ENCODE data around the gene ARHGEF3. TPM values are rescaled to one million over a fixed set of nuclear protein-coding genes. Genes with fewer than 3 reads are reported as not detected.

ARHGEF3 gene
- total and polyA plus RNA-seq, 4 donors: 18.6 to 25.9 (median 24.1) TPM

DNA sequence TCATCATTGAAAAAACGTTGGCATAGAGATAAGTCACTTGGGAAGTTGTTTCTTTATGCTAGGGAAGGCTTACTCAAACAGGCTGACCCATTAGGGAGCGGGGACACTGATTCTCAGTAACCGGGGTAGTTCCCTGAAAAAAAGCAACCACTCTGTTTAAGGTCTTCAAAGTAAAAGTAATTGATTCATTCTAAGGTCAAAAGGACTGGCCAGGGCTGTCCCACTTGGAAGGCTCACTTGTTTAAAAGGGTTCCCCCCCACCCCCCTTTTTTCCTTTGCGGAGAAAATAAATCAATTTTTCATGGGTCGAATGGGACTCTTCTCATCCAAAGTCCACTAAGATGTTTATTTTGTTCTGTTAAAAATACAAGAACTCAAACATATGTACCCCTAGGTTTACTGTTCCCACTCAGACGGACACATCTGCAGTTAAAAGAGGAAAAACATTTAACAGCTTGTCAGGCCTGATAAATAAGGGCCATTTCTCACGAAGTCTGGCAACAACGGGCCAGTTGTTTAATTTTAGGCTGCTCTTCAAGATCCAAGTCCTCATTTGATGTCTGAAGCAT lies 53.0 kb downstream of the ARHGEF3 start:
- H3K9me3 ChIP-seq (ENCODE audit: control insufficient read depth, insufficient read depth, low read length): no peaks in the 10 kb centered on the region
- 6% methylated on average over 2 of the region's 8 CpGs for WGBS (ENCODE audit: insufficient coverage)
- H3K36me3 ChIP-seq (ENCODE audit: control insufficient read depth, insufficient read depth, low read length): peaks cover 3% of the 10 kb centered on the region
- no peaks in the 10 kb centered on the region for H3K27me3 ChIP-seq (ENCODE audit: control insufficient read depth, insufficient read depth, low read length)
- no peak overlapping the region for H3K4me3 ChIP-seq (ENCODE audit: low read depth, low read length)
- H3K27ac ChIP-seq (ENCODE audit: low read depth, low read length): no peak overlapping the region
- peak in 2 of 6 donors; percentile 38 to 69 for DNase-seq (ENCODE audit: low read depth in 4 of 6, low spot score in 6 of 6)
- peaks cover 12% of the 10 kb centered on the region for H3K4me1 ChIP-seq (ENCODE audit: control insufficient read depth, insufficient read depth, low read length)

DNA sequence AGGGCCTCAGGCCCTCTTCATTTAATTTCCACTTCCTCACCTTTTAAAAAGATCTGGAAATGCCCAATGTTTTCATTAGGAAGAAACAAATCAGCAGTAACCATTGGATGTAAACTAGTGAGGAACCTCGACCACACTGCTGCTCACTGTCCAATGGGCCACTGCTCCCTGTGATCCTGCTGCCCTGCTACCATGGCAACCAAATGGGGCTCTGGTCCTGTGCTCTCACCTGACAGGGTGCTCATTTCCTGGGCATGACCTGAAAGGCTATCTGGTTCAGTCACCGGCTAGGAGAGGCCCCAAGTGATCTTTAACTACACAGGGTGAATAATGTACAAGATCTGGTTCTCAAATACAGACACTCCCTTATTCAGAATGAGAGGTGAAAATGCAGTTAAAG lies 54.6 kb downstream of the ARHGEF3 start:
- no peak overlapping the region for H3K27ac ChIP-seq (ENCODE audit: low read depth, low read length)
- peaks cover 16% of the 10 kb centered on the region for H3K4me1 ChIP-seq (ENCODE audit: control insufficient read depth, insufficient read depth, low read length)
- H3K36me3 ChIP-seq (ENCODE audit: control insufficient read depth, insufficient read depth, low read length): peaks cover 3% of the 10 kb centered on the region
- H3K9me3 ChIP-seq (ENCODE audit: control insufficient read depth, insufficient read depth, low read length): no peaks in the 10 kb centered on the region
- DNase-seq (ENCODE audit: low read depth in 4 of 6, low spot score in 6 of 6): no peak
- H3K4me3 ChIP-seq (ENCODE audit: low read depth, low read length): no peak overlapping the region
- 63% methylated on average over 1 of the region's 2 CpGs for WGBS (ENCODE audit: insufficient coverage)
- no peaks in the 10 kb centered on the region for H3K27me3 ChIP-seq (ENCODE audit: control insufficient read depth, insufficient read depth, low read length)

- 95% methylated on average over 5 of the region's 5 CpGs for WGBS (ENCODE audit: insufficient coverage)
- H3K27ac ChIP-seq (ENCODE audit: low read depth, low read length): no peak overlapping the region
- no peaks in the 10 kb centered on the region for H3K27me3 ChIP-seq (ENCODE audit: control insufficient read depth, insufficient read depth, low read length)
- H3K9me3 ChIP-seq (ENCODE audit: control insufficient read depth, insufficient read depth, low read length): no peaks in the 10 kb centered on the region
- H3K4me1 ChIP-seq (ENCODE audit: control insufficient read depth, insufficient read depth, low read length): peaks cover 16% of the 10 kb centered on the region
- peaks cover 3% of the 10 kb centered on the region for H3K36me3 ChIP-seq (ENCODE audit: control insufficient read depth, insufficient read depth, low read length)
- no peak overlapping the region for H3K4me3 ChIP-seq (ENCODE audit: low read depth, low read length)
- DNase-seq (ENCODE audit: low read depth in 4 of 6, low spot score in 6 of 6): no peak
These were observed 57.7 kb downstream of the ARHGEF3 start for GRCh38 chr3:56744016-56744415.

DNA sequence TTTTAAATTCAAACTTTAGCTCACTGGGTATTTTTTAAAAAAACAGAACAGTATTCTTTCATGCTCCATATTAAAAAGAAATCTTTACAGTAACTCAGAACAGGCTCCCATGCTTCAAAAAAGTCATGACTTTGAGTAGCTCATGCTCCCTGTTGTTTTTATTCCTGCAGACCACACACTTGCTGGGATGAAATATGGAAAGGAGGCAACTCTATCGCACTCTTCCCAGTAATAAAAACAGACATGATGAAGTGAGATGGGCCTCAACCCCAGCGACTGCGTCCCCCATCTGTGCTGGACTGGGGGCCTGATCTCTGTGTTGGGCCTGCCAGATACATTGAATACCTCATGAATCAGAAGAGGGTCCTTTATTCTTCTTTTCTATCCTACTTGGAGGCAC lies 58.9 kb downstream of the ARHGEF3 start:
- Histone ChIP-seq H3K36me3 (ENCODE audit: control insufficient read depth, insufficient read depth, low read length) (peaks cover 3% of the 10 kb centered on the region), H3K4me3 (ENCODE audit: low read depth, low read length) (no peak overlapping the region)
- WGBS (ENCODE audit: insufficient coverage): 26% methylated on average over 2 of the region's 3 CpGs

DNA sequence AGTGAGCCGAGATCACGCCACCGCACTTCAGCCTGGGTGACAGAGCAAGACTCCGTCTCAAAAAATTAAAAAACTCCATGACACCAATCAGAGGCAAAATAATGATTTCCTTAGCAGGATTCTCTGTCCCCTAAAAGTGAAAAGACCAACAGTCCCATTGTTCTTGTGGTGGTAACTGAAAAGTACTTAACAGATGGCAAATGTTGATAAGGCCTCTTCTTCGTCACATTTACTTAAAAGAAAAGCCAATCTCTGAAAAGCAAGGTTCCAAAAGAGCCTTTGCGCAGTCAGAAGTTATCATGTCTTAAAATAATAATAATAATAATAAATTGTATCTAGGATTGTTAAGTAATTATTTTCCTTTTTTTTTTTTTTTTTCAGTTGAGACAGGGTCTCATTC lies 62.7 kb downstream of the ARHGEF3 start:
- Histone ChIP-seq H3K9me3 (ENCODE audit: control insufficient read depth, insufficient read depth, low read length) (no peaks in the 10 kb centered on the region), H3K4me3 (ENCODE audit: low read depth, low read length) (no peak overlapping the region), H3K27me3 (ENCODE audit: control insufficient read depth, insufficient read depth, low read length) (no peaks in the 10 kb centered on the region), H3K4me1 (ENCODE audit: control insufficient read depth, insufficient read depth, low read length) (peaks cover 6% of the 10 kb centered on the region), H3K36me3 (ENCODE audit: control insufficient read depth, insufficient read depth, low read length) (no peaks in the 10 kb centered on the region), H3K27ac (ENCODE audit: low read depth, low read length) (no peak overlapping the region)
- 95% methylated on average over 3 of the region's 6 CpGs for WGBS (ENCODE audit: insufficient coverage)
- DNase-seq (ENCODE audit: low read depth in 4 of 6, low spot score in 6 of 6): no peak

More for the DNA sequence above, 58.9 kb downstream of the ARHGEF3 start:
- no peaks in the 10 kb centered on the region for H3K27me3 ChIP-seq (ENCODE audit: control insufficient read depth, insufficient read depth, low read length)
- H3K4me1 ChIP-seq (ENCODE audit: control insufficient read depth, insufficient read depth, low read length): peaks cover 12% of the 10 kb centered on the region
- H3K27ac ChIP-seq (ENCODE audit: low read depth, low read length): no peak overlapping the region
- no peaks in the 10 kb centered on the region for H3K9me3 ChIP-seq (ENCODE audit: control insufficient read depth, insufficient read depth, low read length)
- peak in 1 of 6 donors; percentile 9 for DNase-seq (ENCODE audit: low read depth in 4 of 6, low spot score in 6 of 6)

DNA sequence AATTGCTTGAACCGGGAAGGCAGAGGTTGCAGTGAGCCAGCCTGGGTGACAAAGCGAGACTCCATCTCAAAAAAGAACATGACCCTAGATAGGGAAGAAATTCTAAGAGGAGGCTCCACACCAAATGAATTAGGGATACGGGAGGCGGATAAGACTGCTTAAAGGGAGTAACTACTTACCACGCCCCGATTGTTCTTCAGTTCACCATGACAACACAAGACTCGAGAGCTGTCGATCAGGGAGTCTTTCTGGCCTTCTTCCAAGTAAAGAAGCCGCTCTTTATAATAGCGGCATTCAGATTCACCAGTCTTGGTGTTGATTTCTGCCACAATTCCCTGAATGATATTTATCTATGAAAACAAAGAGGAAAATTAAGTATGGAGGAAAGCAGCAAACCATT lies 64.7 kb downstream of the ARHGEF3 start:
- no peaks in the 10 kb centered on the region for H3K9me3 ChIP-seq (ENCODE audit: control insufficient read depth, insufficient read depth, low read length)
- no peaks in the 10 kb centered on the region for H3K4me1 ChIP-seq (ENCODE audit: control insufficient read depth, insufficient read depth, low read length)
- H3K36me3 ChIP-seq (ENCODE audit: control insufficient read depth, insufficient read depth, low read length): peaks cover 7% of the 10 kb centered on the region
- DNase-seq (ENCODE audit: low read depth in 4 of 6, low spot score in 6 of 6): peak in 2 of 6 donors; percentile 63 to 80
- WGBS (ENCODE audit: insufficient coverage): no CpG with 5 or more reads among the region's 10 CpGs
- H3K27me3 ChIP-seq (ENCODE audit: control insufficient read depth, insufficient read depth, low read length): no peaks in the 10 kb centered on the region
- H3K4me3 ChIP-seq (ENCODE audit: low read depth, low read length): no peak overlapping the region
- no peak overlapping the region for H3K27ac ChIP-seq (ENCODE audit: low read depth, low read length)

GRCh38 chr3:56732109-56732508 lies 69.6 kb downstream of the ARHGEF3 start:
- 73% methylated on average over 7 of the region's 8 CpGs for WGBS (ENCODE audit: insufficient coverage)
- H3K4me3 ChIP-seq (ENCODE audit: low read depth, low read length): no peak overlapping the region
- DNase-seq (ENCODE audit: low read depth in 4 of 6, low spot score in 6 of 6): no peak
- H3K27ac ChIP-seq (ENCODE audit: low read depth, low read length): no peak overlapping the region
- H3K36me3 ChIP-seq (ENCODE audit: control insufficient read depth, insufficient read depth, low read length): peaks cover 20% of the 10 kb centered on the region
- H3K27me3 ChIP-seq (ENCODE audit: control insufficient read depth, insufficient read depth, low read length): no peaks in the 10 kb centered on the region
- H3K9me3 ChIP-seq (ENCODE audit: control insufficient read depth, insufficient read depth, low read length): no peaks in the 10 kb centered on the region
- no peaks in the 10 kb centered on the region for H3K4me1 ChIP-seq (ENCODE audit: control insufficient read depth, insufficient read depth, low read length)

GRCh38 chr3:56725175-56725574 lies 76.6 kb downstream of the ARHGEF3 start:
- DNase-seq (ENCODE audit: low read depth in 4 of 6, low spot score in 6 of 6): no peak
- peaks cover 13% of the 10 kb centered on the region for H3K36me3 ChIP-seq (ENCODE audit: control insufficient read depth, insufficient read depth, low read length)
- WGBS (ENCODE audit: insufficient coverage): 85% methylated on average over 2 of the region's 3 CpGs
- no peaks in the 10 kb centered on the region for H3K27me3 ChIP-seq (ENCODE audit: control insufficient read depth, insufficient read depth, low read length)
- H3K27ac ChIP-seq (ENCODE audit: low read depth, low read length): no peak overlapping the region
- no peak overlapping the region for H3K4me3 ChIP-seq (ENCODE audit: low read depth, low read length)
- no peaks in the 10 kb centered on the region for H3K4me1 ChIP-seq (ENCODE audit: control insufficient read depth, insufficient read depth, low read length)
- H3K9me3 ChIP-seq (ENCODE audit: control insufficient read depth, insufficient read depth, low read length): no peaks in the 10 kb centered on the region

- H3K36me3 ChIP-seq (ENCODE audit: control insufficient read depth, insufficient read depth, low read length): peaks cover 13% of the 10 kb centered on the region
These were observed 77.1 kb downstream of the ARHGEF3 start for GRCh38 chr3:56724676-56725075.

GRCh38 chr3:56720849-56721248 lies 80.9 kb downstream of the ARHGEF3 start:
- DNase-seq (ENCODE audit: low read depth in 4 of 6, low spot score in 6 of 6): peak in 2 of 6 donors; percentile 14 to 28
- no peaks in the 10 kb centered on the region for H3K36me3 ChIP-seq (ENCODE audit: control insufficient read depth, insufficient read depth, low read length)
- no peaks in the 10 kb centered on the region for H3K9me3 ChIP-seq (ENCODE audit: control insufficient read depth, insufficient read depth, low read length)

More at GRCh38 chr3:56724676-56725075, 77.1 kb downstream of the ARHGEF3 start:
- peak in 1 of 6 donors; percentile 20 for DNase-seq (ENCODE audit: low read depth in 4 of 6, low spot score in 6 of 6)
- WGBS (ENCODE audit: insufficient coverage): no CpG with 5 or more reads among the region's 3 CpGs
- Histone ChIP-seq H3K4me3 (ENCODE audit: low read depth, low read length) (no peak overlapping the region), H3K4me1 (ENCODE audit: control insufficient read depth, insufficient read depth, low read length) (no peaks in the 10 kb centered on the region), H3K27me3 (ENCODE audit: control insufficient read depth, insufficient read depth, low read length) (no peaks in the 10 kb centered on the region), H3K27ac (ENCODE audit: low read depth, low read length) (no peak overlapping the region), H3K9me3 (ENCODE audit: control insufficient read depth, insufficient read depth, low read length) (no peaks in the 10 kb centered on the region)

More at GRCh38 chr3:56720849-56721248, 80.9 kb downstream of the ARHGEF3 start:
- no peak overlapping the region for H3K4me3 ChIP-seq (ENCODE audit: low read depth, low read length)
- H3K27me3 ChIP-seq (ENCODE audit: control insufficient read depth, insufficient read depth, low read length): no peaks in the 10 kb centered on the region
- no peaks in the 10 kb centered on the region for H3K4me1 ChIP-seq (ENCODE audit: control insufficient read depth, insufficient read depth, low read length)
- H3K27ac ChIP-seq (ENCODE audit: low read depth, low read length): no peak overlapping the region

Data from spinal cord (tissue), 10 donors.